ENCODE results near the gene TFEB.

The TFEB gene

GRCh38 chr6:41779336-41779735 is 43.9 kb upstream of the TFEB start:
- Histone ChIP-seq H3K27me3 (ENCODE audit: insufficient read depth, poor library complexity, severe bottlenecking) (no peaks in the 10 kb centered on the region), H3K27ac (replicated peaks) (no peak overlapping the region), H3K4me3 (replicated peaks; ENCODE audit: insufficient read depth, low read length) (peak overlapping the region; percentile 76)
- TF ChIP-seq CTCF (IDR thresholded peaks at IDR 0.05; ENCODE audit: insufficient read depth, low read length) = no peak
- TF ChIP-seq POLR2AphosphoS5 (IDR thresholded peaks at IDR 0.05; ENCODE audit: low read depth) = no peak
- no peak for TF ChIP-seq SPI1 (IDR thresholded peaks at IDR 0.05; ENCODE audit: borderline replicate concordance, low read depth)
- no peak for TF ChIP-seq GABPA (IDR thresholded peaks at IDR 0.05; ENCODE audit: low read depth)
- no peak for TF ChIP-seq REST (IDR thresholded peaks at IDR 0.05; ENCODE audit: insufficient replicate concordance, low read depth)
- DNase-seq (ENCODE audit: low read depth in 1 of 2, low spot score in 1 of 2) = no peak

GRCh38 chr6:41778895-41779294 is 43.5 kb upstream of the TFEB start:
- no peaks in the 10 kb centered on the region for H3K27me3 ChIP-seq (ENCODE audit: insufficient read depth, poor library complexity, severe bottlenecking)
- TF ChIP-seq REST (IDR thresholded peaks at IDR 0.05; ENCODE audit: insufficient replicate concordance, low read depth) (no peak), GABPA (IDR thresholded peaks at IDR 0.05; ENCODE audit: low read depth) (no peak), SPI1 (IDR thresholded peaks at IDR 0.05; ENCODE audit: borderline replicate concordance, low read depth) (no peak), POLR2AphosphoS5 (IDR thresholded peaks at IDR 0.05; ENCODE audit: low read depth) (no peak), CTCF (IDR thresholded peaks at IDR 0.05; ENCODE audit: insufficient read depth, low read length) (no peak)

GRCh38 chr6:41777551-41778285 is 42.3 kb upstream of the TFEB start:
- peak in 1 of 2 experiments; percentile 41 for DNase-seq (ENCODE audit: low read depth in 1 of 2, low spot score in 1 of 2)
- Histone ChIP-seq H3K4me3 (replicated peaks; ENCODE audit: insufficient read depth, low read length) (no peak overlapping the region), H3K27ac (replicated peaks) (0 out of 2 replicates have a peak overlapping the region, but pooled peaks have one; percentile 6), H3K27me3 (ENCODE audit: insufficient read depth, poor library complexity, severe bottlenecking) (no peaks in the 10 kb centered on the region)
- TF ChIP-seq REST (IDR thresholded peaks at IDR 0.05; ENCODE audit: insufficient replicate concordance, low read depth) (no peak), SPI1 (IDR thresholded peaks at IDR 0.05; ENCODE audit: borderline replicate concordance, low read depth) (peak; percentile 48; the same call in 1 of the 2 replicates), POLR2AphosphoS5 (IDR thresholded peaks at IDR 0.05; ENCODE audit: low read depth) (no peak)

More at GRCh38 chr6:41778895-41779294, 43.5 kb upstream of the TFEB start:
- Histone ChIP-seq H3K4me3 (replicated peaks; ENCODE audit: insufficient read depth, low read length) (peak overlapping the region; percentile 76), H3K27ac (replicated peaks) (no peak overlapping the region)
- DNase-seq (ENCODE audit: low read depth in 1 of 2, low spot score in 1 of 2) = no peak
